GM12891 (cell line): ENCODE results near the gene CADM2.
"Not testable (repeated sequence)": the region's sequence is repeated elsewhere in the genome, so short reads cannot be mapped to it uniquely, and the experiment has no call there.

ENCODE experiments used
- POLR2A ChIP-seq: IDR thresholded peaks from 2 replicates; pipeline ENCODE4 v1.6.1; 2011; ENCODE audit warnings: low read depth, low read length, control low read depth
- POLR2AphosphoS5 ChIP-seq: IDR thresholded peaks from 2 replicates; pipeline ENCODE4 v1.6.1; 2011; ENCODE audit warnings: low read depth, low read length, control low read depth
- POU2F2 ChIP-seq: IDR thresholded peaks from 2 replicates; pipeline ENCODE4 v1.6.1; 2011; ENCODE audit warnings: low read depth, mild to moderate bottlenecking, control low read depth, low read length, moderate library complexity
- SPI1 ChIP-seq: IDR thresholded peaks from 2 replicates; pipeline ENCODE4 v1.6.1; 2011; ENCODE audit warnings: low read depth, low read length, control low read depth
- TAF1 ChIP-seq: IDR thresholded peaks from 2 replicates; pipeline ENCODE4 v1.6.1; 2011; ENCODE audit warnings: low read depth, low read length, control low read depth

DNA sequence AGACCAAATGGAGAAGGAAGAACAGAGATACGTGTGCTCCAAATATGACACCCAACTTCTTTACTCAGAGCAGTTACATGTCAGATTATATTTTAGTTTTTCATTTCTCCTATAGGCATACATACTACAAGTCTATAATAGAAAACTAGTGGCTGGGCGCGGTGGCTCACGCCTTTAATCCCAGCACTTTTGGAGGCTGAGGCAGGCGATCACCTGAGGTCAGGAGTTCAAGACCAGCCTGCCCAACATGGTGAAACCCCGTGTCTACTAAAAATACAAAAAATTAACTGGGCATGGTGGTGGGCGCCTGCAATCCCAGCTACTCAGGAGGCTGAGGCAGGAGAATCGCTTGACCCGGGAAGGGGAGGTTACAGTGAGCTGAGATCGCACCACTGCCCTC lies 1030.8 kb downstream of the CADM2 start:
- not testable (repeated sequence) for TF ChIP-seq POLR2AphosphoS5, POLR2A, POU2F2, SPI1, TAF1
